Measurements from ENCODE around the gene ERP44. TPM values are rescaled to one million over a fixed set of nuclear protein-coding genes. Genes with fewer than 3 reads are reported as not detected.
"Not testable (repeated sequence)": the region's sequence is repeated elsewhere in the genome, so short reads cannot be mapped to it uniquely, and the experiment has no call there.

ERP44 gene
- total RNA-seq: 10 to 100 TPM; 12.9 to 32.6 (median 20.4) TPM
- polyA plus RNA-seq: 10 to 100 TPM; 14.2 to 43.7 (median 23.8) TPM
- long read RNA-seq, donor 1, full-length matches to known transcripts: 37 of 37 reads
- long read RNA-seq, donor 1, partial matches to known transcripts: 0 of 37 reads
- long read RNA-seq, donor 1, other reads (novel, unspliced or antisense): 0 of 37 reads
- long read RNA-seq, donor 2, full-length matches to known transcripts: 28 of 34 reads
- long read RNA-seq, donor 2, partial matches to known transcripts: 6 of 34 reads
- long read RNA-seq, donor 2, other reads (novel, unspliced or antisense): 0 of 34 reads
- long read RNA-seq, donor 3, full-length matches to known transcripts: 36 of 36 reads
- long read RNA-seq, donor 3, partial matches to known transcripts: 0 of 36 reads
- long read RNA-seq, donor 3, other reads (novel, unspliced or antisense): 0 of 36 reads
- long read RNA-seq, donor 4, full-length matches to known transcripts: 96 of 103 reads
- long read RNA-seq, donor 4, partial matches to known transcripts: 3 of 103 reads
- long read RNA-seq, donor 4, other reads (novel, unspliced or antisense): 4 of 103 reads
- long read RNA-seq, donor 5, full-length matches to known transcripts: 117 of 128 reads
- long read RNA-seq, donor 5, partial matches to known transcripts: 7 of 128 reads
- long read RNA-seq, donor 5, other reads (novel, unspliced or antisense): 4 of 128 reads
- long read RNA-seq, donor 6, full-length matches to known transcripts: 69 of 77 reads
- long read RNA-seq, donor 6, partial matches to known transcripts: 3 of 77 reads
- long read RNA-seq, donor 6, other reads (novel, unspliced or antisense): 5 of 77 reads
- long read RNA-seq, donor 7, full-length matches to known transcripts: 17 of 17 reads
- long read RNA-seq, donor 7, partial matches to known transcripts: 0 of 17 reads
- long read RNA-seq, donor 7, other reads (novel, unspliced or antisense): 0 of 17 reads
- long read RNA-seq, donor 8, full-length matches to known transcripts: 52 of 52 reads
- long read RNA-seq, donor 8, partial matches to known transcripts: 0 of 52 reads
- long read RNA-seq, donor 8, other reads (novel, unspliced or antisense): 0 of 52 reads
- long read RNA-seq, donor 9, full-length matches to known transcripts: 35 of 49 reads
- long read RNA-seq, donor 9, partial matches to known transcripts: 14 of 49 reads
- long read RNA-seq, donor 9, other reads (novel, unspliced or antisense): 0 of 49 reads
- long read RNA-seq, donor 10, full-length matches to known transcripts: 24 of 24 reads
- long read RNA-seq, donor 10, partial matches to known transcripts: 0 of 24 reads
- long read RNA-seq, donor 10, other reads (novel, unspliced or antisense): 0 of 24 reads

DNA sequence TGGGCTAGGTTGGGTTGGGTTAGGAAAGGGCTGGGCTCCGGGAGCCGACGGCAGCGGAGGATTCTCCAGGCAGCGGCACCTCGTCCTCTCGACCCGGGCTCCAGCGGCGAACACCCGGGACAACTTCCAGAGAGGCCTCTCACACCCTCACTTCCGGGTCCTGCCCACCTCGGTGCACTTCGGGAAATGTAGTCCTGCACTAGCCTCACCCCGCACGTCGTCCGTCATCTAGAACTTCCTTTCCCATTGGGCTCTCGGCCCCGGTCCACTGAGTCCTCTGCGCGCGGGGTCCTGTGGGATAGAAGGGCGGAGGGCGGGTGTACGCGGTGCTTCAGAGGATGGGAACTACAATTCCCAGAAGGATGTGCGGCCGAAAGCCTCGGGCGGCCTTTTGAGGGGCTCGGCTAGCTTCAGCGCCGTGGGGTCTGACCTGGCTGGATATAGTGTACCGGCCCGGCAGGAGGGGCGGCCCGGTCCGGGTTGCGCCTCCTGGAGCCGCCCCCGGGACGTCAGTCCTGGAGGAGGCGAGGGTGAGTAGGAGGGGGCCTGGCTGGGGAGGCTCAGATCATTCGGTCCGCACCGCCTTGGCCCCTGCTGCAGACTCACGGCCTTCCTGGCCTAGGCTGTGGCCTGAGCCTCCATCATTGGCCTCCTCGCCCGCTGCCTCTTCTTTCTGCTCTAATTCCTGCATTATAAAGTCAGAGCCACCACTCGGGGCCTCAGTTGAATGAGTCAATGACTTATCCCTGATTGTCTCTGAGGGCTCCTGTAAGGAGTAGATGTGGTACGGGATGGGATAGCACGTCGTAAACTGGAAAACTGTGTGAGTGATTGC, at the start of gene ERP44, which contains the start of gene INVS:
ERP44 (minus strand) TSS at position 114 of the 835 bp plus-strand sequence. CDS start 160 bp downstream, outside the sequence.
INVS (plus strand) TSS at position 357 of the 835 bp plus-strand sequence. CDS start 5,279 bp downstream, outside the sequence.
- 0 to 2% (median 0%) methylated on average over 9 to 54 of the region's 54 CpGs for WGBS, 4 donors
- Histone ChIP-seq H3K9me3 (replicated peaks in 1 of 3) (no peaks in the 10 kb centered on the region), H3K4me3 (peak within 1 kb of the TSS; percentile 74 to 90 (median 84)), H3K27me3 (no peaks in the 10 kb centered on the region), H3K36me3 (replicated peaks in 1 of 2) (peaks cover 0 to 4% of the 10 kb centered on the region in 2 donors), H3K4me1 (replicated peaks in 1 of 2) (peaks cover 12 to 29% of the 10 kb centered on the region in 2 donors), H3K27ac (peak within 1 kb of the TSS; percentile 89 to 97 (median 92))
- intact Hi-C loops (cut with DNase I): no loop called here
- peak; percentile 99 to 100 (median 100) for DNase-seq
- TF ChIP-seq CTCF (IDR thresholded peaks at IDR 0.05): no peak
- peak; percentile 72 to 94 for TF ChIP-seq POLR2A (IDR thresholded peaks at IDR 0.05)

DNA sequence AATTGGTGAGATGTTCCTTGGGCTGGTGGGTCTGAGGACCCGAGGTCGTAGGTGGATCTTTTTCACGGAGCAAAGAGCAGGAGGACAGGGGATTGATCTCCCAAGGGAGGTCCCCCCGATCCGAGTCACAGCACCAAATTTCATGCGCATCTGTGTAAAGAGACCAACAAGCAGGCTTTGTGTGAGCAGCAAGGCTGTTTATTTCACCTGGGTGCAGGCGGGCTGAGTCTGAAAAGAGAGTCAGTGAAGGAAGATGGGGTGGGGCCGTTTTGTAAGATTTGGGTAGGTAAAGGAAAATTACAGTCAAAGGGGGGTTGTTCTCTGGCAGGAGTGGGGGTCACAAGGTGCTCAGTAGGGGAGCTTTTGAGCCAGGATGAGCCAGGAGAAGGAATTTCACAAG, 47.2 kb upstream of the ERP44 start:
- H3K27me3 ChIP-seq; intact Hi-C loops (cut with DNase I); DNase-seq; H3K4me3 ChIP-seq; H3K27ac ChIP-seq; H3K36me3 ChIP-seq (replicated peaks in 1 of 2); H3K9me3 ChIP-seq (replicated peaks in 1 of 3); H3K4me1 ChIP-seq (replicated peaks in 1 of 2): not testable (repeated sequence)
- 89 to 93% (median 92%) methylated on average over 8 of the region's 8 CpGs for WGBS, 4 donors

- 90 to 94% (median 91%) methylated on average over 15 of the region's 15 CpGs for WGBS, 4 donors
- H3K9me3 ChIP-seq (replicated peaks in 1 of 3); H3K27ac ChIP-seq; H3K27me3 ChIP-seq; H3K4me3 ChIP-seq; intact Hi-C loops (cut with DNase I); DNase-seq; H3K4me1 ChIP-seq (replicated peaks in 1 of 2); H3K36me3 ChIP-seq (replicated peaks in 1 of 2): not testable (repeated sequence)
These were observed 46.6 kb upstream of the ERP44 start for GRCh38 chr9:100145167-100145934.

DNA sequence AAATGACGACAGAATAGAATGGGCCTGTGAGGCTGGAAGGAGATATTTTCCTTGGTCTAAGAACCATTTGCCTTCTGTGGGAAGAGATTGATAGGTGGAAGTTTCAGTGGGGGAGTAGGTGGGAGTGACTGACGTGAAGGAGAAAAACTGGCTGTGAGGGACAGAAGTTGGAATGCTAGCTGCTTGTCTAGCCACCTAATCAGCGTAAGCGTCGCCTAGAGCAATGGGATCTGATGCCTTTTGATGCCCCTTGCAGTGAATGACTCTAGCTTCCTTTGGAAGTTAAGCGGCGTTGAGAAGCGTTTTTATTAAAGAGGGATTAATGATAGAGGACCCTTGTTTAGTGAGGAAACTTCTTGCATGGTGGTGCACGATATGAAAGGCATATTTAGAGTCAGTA, 43.1 kb upstream of the ERP44 start:
- intact Hi-C loops (cut with DNase I); H3K27me3 ChIP-seq; H3K27ac ChIP-seq; H3K9me3 ChIP-seq (replicated peaks in 1 of 3); H3K4me3 ChIP-seq; DNase-seq; H3K4me1 ChIP-seq (replicated peaks in 1 of 2); H3K36me3 ChIP-seq (replicated peaks in 1 of 2): not testable (repeated sequence)
- WGBS, 4 donors: 94 to 97% (median 95%) methylated on average over 8 to 9 of the region's 9 CpGs

- intact Hi-C loops (cut with DNase I); H3K9me3 ChIP-seq (replicated peaks in 1 of 3); H3K27me3 ChIP-seq; H3K4me1 ChIP-seq (replicated peaks in 1 of 2); DNase-seq; H3K36me3 ChIP-seq (replicated peaks in 1 of 2); H3K4me3 ChIP-seq; H3K27ac ChIP-seq: not testable (repeated sequence)
- WGBS, 4 donors: 94 to 97% (median 96%) methylated on average over 4 to 6 of the region's 6 CpGs
These were observed 41.5 kb upstream of the ERP44 start for GRCh38 chr9:100140303-100140702.
